Measurements from ENCODE around the gene TMTC2. TPM values are rescaled to one million over a fixed set of nuclear protein-coding genes. Genes with fewer than 3 reads are reported as not detected.

Gene TMTC2
- polyA plus RNA-seq, 1 donor from 2014 or later: 20.6 TPM

DNA sequence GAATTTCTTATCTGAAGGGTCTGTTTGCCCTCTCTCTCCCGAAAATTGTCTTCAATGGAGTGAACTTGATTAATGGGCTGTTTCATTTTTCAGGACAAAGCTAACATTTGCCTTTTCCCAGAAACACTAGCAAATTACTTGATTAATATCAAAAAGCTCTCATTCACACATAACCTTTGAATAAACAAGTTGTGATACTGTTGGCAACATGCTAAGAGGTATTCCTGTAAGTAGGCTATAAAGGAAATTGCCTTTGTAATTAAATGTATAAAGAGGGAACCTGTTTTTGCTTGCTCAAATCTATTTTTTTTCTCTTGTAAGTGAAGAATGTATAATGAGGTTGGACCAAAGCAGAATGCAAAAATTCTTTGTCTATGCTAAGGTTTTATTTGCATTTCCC lies 457.2 kb downstream of the TMTC2 start:
- Histone ChIP-seq H3K4me2 (ENCODE audit: low read length) (no peak overlapping the region), H3K79me2 (replicated peaks; ENCODE audit: insufficient read depth, low read length) (no peaks in the 10 kb centered on the region), H3K4me3 (ENCODE audit: low read length) (no peak overlapping the region), H2AFZ (ENCODE audit: low read depth, low read length) (no peak overlapping the region), H4K20me1 (ENCODE audit: insufficient read depth) (no peaks in the 10 kb centered on the region), H3K9ac (ENCODE audit: low read length) (no peak overlapping the region), H3K9me3 (ENCODE audit: low read length) (no peaks in the 10 kb centered on the region), H3K36me3 (ENCODE audit: insufficient read depth, low read length) (no peaks in the 10 kb centered on the region), H3K27me3 (ENCODE audit: insufficient read depth, low read depth, low read length) (no peaks in the 10 kb centered on the region), H3K9me2 (ENCODE audit: insufficient read depth, low read length) (no peaks in the 10 kb centered on the region), H3F3A (ENCODE audit: insufficient read depth, low read length, poor library complexity, severe bottlenecking) (no peaks in the 10 kb centered on the region), H3K27ac (ENCODE audit: low read length) (no peak overlapping the region)
- TF ChIP-seq, protein P1, sequence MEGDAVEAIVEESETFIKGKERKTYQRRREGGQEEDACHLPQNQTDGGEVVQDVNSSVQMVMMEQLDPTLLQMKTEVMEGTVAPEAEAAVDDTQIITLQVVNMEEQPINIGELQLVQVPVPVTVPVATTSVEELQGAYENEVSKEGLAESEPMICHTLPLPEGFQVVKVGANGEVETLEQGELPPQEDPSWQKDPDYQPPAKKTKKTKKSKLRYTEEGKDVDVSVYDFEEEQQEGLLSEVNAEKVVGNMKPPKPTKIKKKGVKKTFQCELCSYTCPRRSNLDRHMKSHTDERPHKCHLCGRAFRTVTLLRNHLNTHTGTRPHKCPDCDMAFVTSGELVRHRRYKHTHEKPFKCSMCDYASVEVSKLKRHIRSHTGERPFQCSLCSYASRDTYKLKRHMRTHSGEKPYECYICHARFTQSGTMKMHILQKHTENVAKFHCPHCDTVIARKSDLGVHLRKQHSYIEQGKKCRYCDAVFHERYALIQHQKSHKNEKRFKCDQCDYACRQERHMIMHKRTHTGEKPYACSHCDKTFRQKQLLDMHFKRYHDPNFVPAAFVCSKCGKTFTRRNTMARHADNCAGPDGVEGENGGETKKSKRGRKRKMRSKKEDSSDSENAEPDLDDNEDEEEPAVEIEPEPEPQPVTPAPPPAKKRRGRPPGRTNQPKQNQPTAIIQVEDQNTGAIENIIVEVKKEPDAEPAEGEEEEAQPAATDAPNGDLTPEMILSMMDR (IDR thresholded peaks at IDR 0.05; ENCODE audit: poor library complexity, severe bottlenecking): no peak
- TF ChIP-seq EZH2 (IDR thresholded peaks at IDR 0.05; ENCODE audit: borderline replicate concordance, insufficient read depth, low read length, poor library complexity, severe bottlenecking) (no peak), RAD21 (conservative IDR thresholded peaks at IDR 0.05) (no peak), REST (IDR thresholded peaks at IDR 0.05; ENCODE audit: borderline replicate concordance) (no peak), SMC3 (conservative IDR thresholded peaks at IDR 0.05; ENCODE audit: poor library complexity) (no peak), EP300 (conservative IDR thresholded peaks at IDR 0.05; ENCODE audit: poor library complexity, severe bottlenecking) (no peak), TAF1 (IDR thresholded peaks at IDR 0.05; ENCODE audit: low read depth) (no peak), POLR2AphosphoS5 (IDR thresholded peaks at IDR 0.05) (no peak), MXI1 (conservative IDR thresholded peaks at IDR 0.05; ENCODE audit: poor library complexity, severe bottlenecking) (no peak)

- no peak overlapping the region for H3K27ac ChIP-seq (ENCODE audit: low read length)
- no peaks in the 10 kb centered on the region for H3K27me3 ChIP-seq (ENCODE audit: insufficient read depth, low read depth, low read length)
- no peaks in the 10 kb centered on the region for H4K20me1 ChIP-seq (ENCODE audit: insufficient read depth)
- no peaks in the 10 kb centered on the region for H3K36me3 ChIP-seq (ENCODE audit: insufficient read depth, low read length)
- TF ChIP-seq SMC3 (conservative IDR thresholded peaks at IDR 0.05; ENCODE audit: poor library complexity) (no peak), POLR2AphosphoS5 (IDR thresholded peaks at IDR 0.05) (no peak), MXI1 (conservative IDR thresholded peaks at IDR 0.05; ENCODE audit: poor library complexity, severe bottlenecking) (no peak), RAD21 (conservative IDR thresholded peaks at IDR 0.05) (no peak)
- no peaks in the 10 kb centered on the region for H3F3A ChIP-seq (ENCODE audit: insufficient read depth, low read length, poor library complexity, severe bottlenecking)
- H3K4me3 ChIP-seq (ENCODE audit: low read length): no peak overlapping the region
- H3K9me3 ChIP-seq (ENCODE audit: low read length): no peaks in the 10 kb centered on the region
- no peak overlapping the region for H2AFZ ChIP-seq (ENCODE audit: low read depth, low read length)
- no peaks in the 10 kb centered on the region for H3K79me2 ChIP-seq (replicated peaks; ENCODE audit: insufficient read depth, low read length)
- H3K4me2 ChIP-seq (ENCODE audit: low read length): no peak overlapping the region
- H3K9ac ChIP-seq (ENCODE audit: low read length): no peak overlapping the region
- no peaks in the 10 kb centered on the region for H3K9me2 ChIP-seq (ENCODE audit: insufficient read depth, low read length)
These were observed 458.7 kb downstream of the TMTC2 start for GRCh38 chr12:83145325-83145840.
